ENCODE measurements around the gene CLSTN1. TPM values are rescaled to one million over a fixed set of nuclear protein-coding genes. Genes with fewer than 3 reads are reported as not detected.

The CLSTN1 gene
- total and polyA plus RNA-seq, 2 donors, result 59.6 to 90.6 TPM

Other genes starting within 250 kb of the CLSTN1 start
- 4.4 TPM for gene TMEM201, start 235.1 kb downstream of the CLSTN1 start, total RNA-seq
- gene TMEM201, start 235.1 kb downstream of the CLSTN1 start, polyA plus RNA-seq, result 8.6 TPM
- gene PIK3CD, start 172.2 kb downstream of the CLSTN1 start, total RNA-seq, result 3.8 TPM
- gene PIK3CD, start 172.2 kb downstream of the CLSTN1 start, polyA plus RNA-seq, result 5.5 TPM
- gene CTNNBIP1, start 86.3 kb upstream of the CLSTN1 start, total RNA-seq, result 18.2 TPM
- gene CTNNBIP1, start 86.3 kb upstream of the CLSTN1 start, polyA plus RNA-seq, result 18.5 TPM
- 67.1 TPM for gene LZIC, start 119.4 kb upstream of the CLSTN1 start, total RNA-seq
- gene LZIC, start 119.4 kb upstream of the CLSTN1 start, polyA plus RNA-seq, result 25.2 TPM
- gene NMNAT1, start 119.5 kb upstream of the CLSTN1 start, total RNA-seq, result 11.5 TPM
- gene NMNAT1, start 119.5 kb upstream of the CLSTN1 start, polyA plus RNA-seq, result 6.2 TPM
- 2.4 TPM for gene RBP7, start 173.3 kb upstream of the CLSTN1 start, total RNA-seq
- 20.9 TPM for gene RBP7, start 173.3 kb upstream of the CLSTN1 start, polyA plus RNA-seq
- gene UBE4B, start 209.0 kb upstream of the CLSTN1 start, total RNA-seq, result 37.1 TPM
- gene UBE4B, start 209.0 kb upstream of the CLSTN1 start, polyA plus RNA-seq, result 27.4 TPM

Measured in urinary bladder (tissue), 2 donors.